ENCODE data around the gene CCDC57. TPM values are rescaled to one million over a fixed set of nuclear protein-coding genes. Genes with fewer than 3 reads are reported as not detected.

Gene CCDC57
- total and polyA plus RNA-seq, 2 of the 8 experiments (the other 6 are each of a cell fraction or from before 2014, with no cell fraction given): 8.4 to 12.9 TPM

DNA sequence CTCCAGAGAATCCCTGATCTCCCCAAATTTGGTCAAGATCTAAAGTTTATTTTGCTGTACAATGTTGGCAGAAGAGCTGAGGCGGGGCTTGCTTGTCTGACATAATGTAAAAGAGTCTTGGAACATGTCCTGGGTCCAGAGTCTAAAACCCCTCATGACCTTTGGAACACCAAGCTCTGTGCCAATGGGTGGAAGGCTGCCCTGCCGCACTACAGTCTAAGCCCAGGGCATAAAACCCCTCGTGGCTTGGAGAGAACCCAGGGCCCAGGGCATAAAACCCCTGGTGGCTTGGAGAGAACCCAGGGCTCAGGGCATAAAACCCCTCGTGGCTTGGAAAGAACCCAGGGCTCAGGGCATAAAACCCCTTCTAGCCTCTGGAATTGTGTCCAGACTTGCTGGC lies 36.7 kb downstream of the CCDC57 start:
- Histone ChIP-seq H3K56ac (replicated peaks; ENCODE audit: insufficient read length, low read depth, low read length) (no peak overlapping the region), H3K27ac (ENCODE audit: low read depth, low read length) (no peak overlapping the region), H2BK5ac (ENCODE audit: low read depth, low read length) (no peak overlapping the region), H4K20me1 (replicated peaks in 1 of 2; ENCODE audit: control insufficient read depth in 1 of 2, insufficient read depth in 2 of 2, low read length in 2 of 2) (peaks cover 35 to 48% of the 10 kb centered on the region in 2 experiments), H3K79me1 (ENCODE audit: low read depth, low read length) (no peaks in the 10 kb centered on the region), H4K5ac (ENCODE audit: insufficient read length, low read depth, low read length) (no peak overlapping the region), H3K4me1 (replicated peaks in 1 of 4; ENCODE audit: control insufficient read depth in 3 of 4, insufficient read depth in 4 of 4, low read length in 3 of 4) (peaks cover 8 to 20% (median 14%) of the 10 kb centered on the region in 4 experiments), H3K4ac (replicated peaks; ENCODE audit: insufficient read length, low read depth, low read length) (no peak overlapping the region), H3K4me2 (ENCODE audit: insufficient read depth in 1 of 2, low read depth in 2 of 2, low read length in 2 of 2) (no peak overlapping the region), H3K36me3 (ENCODE audit: control insufficient read depth in 2 of 4, insufficient read depth in 4 of 4, low read length in 3 of 4) (peaks cover 0 to 4% (median 2%) of the 10 kb centered on the region in 4 experiments; a peak in 2 of 8 replicates), H2AFZ (ENCODE audit: low read length) (no peak overlapping the region), H3K23ac (ENCODE audit: insufficient read length) (no peak overlapping the region), H3K9me3 (ENCODE audit: insufficient read depth in 2 of 2, low read depth in 1 of 2, low read length in 1 of 2) (no peaks in the 10 kb centered on the region), H3K4me3 (ENCODE audit: extremely low read depth in 1 of 4, insufficient read depth in 2 of 4, low read depth in 3 of 4, low read length in 4 of 4) (no peak overlapping the region), H2AK5ac (ENCODE audit: low read depth, low read length) (no peak overlapping the region), H4K8ac (ENCODE audit: extremely low read depth, insufficient read depth, low read length) (no peak overlapping the region), H3K23me2 (ENCODE audit: low read depth, low read length) (no peaks in the 10 kb centered on the region), H3K9ac (replicated peaks in 1 of 4; ENCODE audit: extremely low read depth in 1 of 4, low read depth in 3 of 4, low read length in 3 of 4) (no peak overlapping the region), H3K79me2 (ENCODE audit: control insufficient read depth in 1 of 2, insufficient read depth in 2 of 2, low read length in 2 of 2) (no peaks in the 10 kb centered on the region), H2BK120ac (replicated peaks; ENCODE audit: low read depth, low read length) (no peak overlapping the region), H3K18ac (ENCODE audit: extremely low read depth, low read length) (no peak overlapping the region), H2BK12ac (ENCODE audit: low read depth, low read length) (no peak overlapping the region), H2BK15ac (ENCODE audit: low read length) (no peak overlapping the region), H4K91ac (replicated peaks; ENCODE audit: insufficient read length, low read length) (no peak overlapping the region), H2BK20ac (ENCODE audit: low read length) (no peak overlapping the region), H3K14ac (ENCODE audit: insufficient read length) (no peak overlapping the region), H3K27me3 (replicated peaks in 1 of 4; ENCODE audit: control insufficient read depth in 3 of 4, extremely low read depth in 1 of 4, insufficient read depth in 3 of 4, low read length in 3 of 4) (peaks cover 48 to 84% (median 78%) of the 10 kb centered on the region in 4 experiments)
- POLR2A ChIA-PET (ENCODE audit: partially characterized antibody): interaction anchor here (1.2 kb wide), 1 partner anchor 145 kb away, joined by 3 read pairs; no protein-coding TSS in a partner anchor
- no peak for FAIRE-seq
- WGBS, 2 experiments (ENCODE audit: extremely low coverage in 1 of 2, insufficient coverage in 1 of 2, insufficient read length in 1 of 2, insufficient replicate concordance in 2 of 2, low coverage in 1 of 2, low lambda C conversion rate in 2 of 2, missing lambda C conversion rate in 1 of 2): 91% methylated on average over 4 of the region's 4 CpGs; no CpG with 5 or more reads in 1 of the 2 experiments
- CTCF ChIA-PET (ENCODE audit: partially characterized antibody): interaction anchor here (0.8 to 1.2 kb wide), 2 partner anchors 37 to 146 kb away, joined by 3 read pairs; no protein-coding TSS in a partner anchor
- no peak for DNase-seq (ENCODE audit: low read depth in 1 of 2, low spot score in 2 of 2)
- no peak for TF ChIP-seq ASH2L (IDR thresholded peaks at IDR 0.05; ENCODE audit: low read length)
- no peak for TF ChIP-seq GABPA (IDR thresholded peaks at IDR 0.05; ENCODE audit: borderline replicate concordance, insufficient read depth, low read length)
- TF ChIP-seq JUN (IDR thresholded peaks at IDR 0.05; ENCODE audit: low read depth, low read length): no peak
- no peak for TF ChIP-seq RNF2 (IDR thresholded peaks at IDR 0.05; ENCODE audit: borderline replicate concordance, low read depth, low read length, missing control alignments, poor library complexity, severe bottlenecking)
- TF ChIP-seq RAD21 (IDR thresholded peaks at IDR 0.05 in 1 of 2, conservative IDR thresholded peaks at IDR 0.05 in 1 of 2; ENCODE audit: low read depth in 2 of 2, low read length in 2 of 2): no peak
- TF ChIP-seq RXRA (IDR thresholded peaks at IDR 0.05; ENCODE audit: insufficient read depth, low read depth, low read length): no peak
- TF ChIP-seq NANOG (IDR thresholded peaks at IDR 0.05; ENCODE audit: insufficient read depth, low read depth, low read length, poor library complexity, severe bottlenecking): no peak
- no peak for TF ChIP-seq TAF1 (IDR thresholded peaks at IDR 0.05; ENCODE audit: low read depth, low read length)
- no peak for TF ChIP-seq CTBP2 (IDR thresholded peaks at IDR 0.05; ENCODE audit: borderline replicate concordance, insufficient read depth, insufficient read length, low read length)
- TF ChIP-seq CEBPB (IDR thresholded peaks at IDR 0.05; ENCODE audit: low read depth, low read length): no peak
- TF ChIP-seq POU5F1 (IDR thresholded peaks at IDR 0.05; ENCODE audit: low read depth, low read length): no peak
- TF ChIP-seq NRF1 (IDR thresholded peaks at IDR 0.05; ENCODE audit: low read depth, low read length): no peak
- TF ChIP-seq HDAC6 (IDR thresholded peaks at IDR 0.05; ENCODE audit: low read depth, low read length): no peak
